Loucy (cell line): ENCODE measurements around the gene CAMK1D.

Source experiments
- H2AFZ ChIP-seq: fragments of 200-600 bp; sonication (generic); 2 replicates; pipeline ENCODE4 v1.6.0; 2016; ENCODE audit warnings: antibody characterized with exemption, mild to moderate bottlenecking, low read length, moderate library complexity
- H3F3A ChIP-seq: fragments of 200-600 bp; 2 replicates; pipeline ENCODE4 v1.6.0; 2016; ENCODE audit warnings: antibody characterized with exemption, low read depth, mild to moderate bottlenecking
- H3K27me3 ChIP-seq: fragments of 200-600 bp; sonication (generic); 2 replicates; pipeline ENCODE4 v1.6.1; 2014; ENCODE audit warnings: low read length, mild to moderate bottlenecking; ENCODE audit not compliant: insufficient read depth, poor library complexity, severe bottlenecking
- H3K36me3 ChIP-seq: fragments of 200-600 bp; sonication (generic); 2 replicates; pipeline ENCODE4 v1.6.1; 2016; ENCODE audit warnings: low read length; ENCODE audit not compliant: insufficient read depth
- H3K4me1 ChIP-seq: fragments of 200-600 bp; sonication (generic); 2 replicates; pipeline ENCODE4 v1.5.1; 2014; ENCODE audit warnings: low read length, mild to moderate bottlenecking; ENCODE audit not compliant: insufficient read depth, poor library complexity, severe bottlenecking
- H3K4me2 ChIP-seq: fragments of 200-600 bp; sonication (generic); 2 replicates; pipeline ENCODE4 v1.6.0; 2014; ENCODE audit warnings: antibody characterized with exemption, low read length, low read depth, mild to moderate bottlenecking; ENCODE audit not compliant: poor library complexity, severe bottlenecking
- H3K4me3 ChIP-seq: fragments of 200-600 bp; sonication (generic); 2 replicates; pipeline ENCODE4 v1.5.1; 2014; ENCODE audit warnings: low read length, mild to moderate bottlenecking, mixed read lengths; ENCODE audit not compliant: poor library complexity, severe bottlenecking
- H3K79me2 ChIP-seq: fragments of 200-600 bp; sonication (generic); 2 replicates; pipeline ENCODE4 v1.6.1; 2014; ENCODE audit warnings: low read length; ENCODE audit not compliant: insufficient read depth
- H3K9ac ChIP-seq: fragments of 200-600 bp; sonication (generic); 2 replicates; pipeline ENCODE4 v1.6.0; 2014; ENCODE audit warnings: mild to moderate bottlenecking, low read depth, low read length, moderate library complexity; ENCODE audit not compliant: poor library complexity, severe bottlenecking
- H3K9me2 ChIP-seq: fragments of 200-600 bp; sonication (generic); replicated peaks from 2 replicates; pipeline ENCODE4 v1.6.1; 2016; ENCODE audit warnings: low read depth, low read length, mixed read lengths
- H3K9me3 ChIP-seq: fragments of 200-600 bp; sonication (generic); 2 replicates; pipeline ENCODE4 v1.6.1; 2014; ENCODE audit warnings: mild to moderate bottlenecking, antibody characterized with exemption, low read length, low read depth; ENCODE audit not compliant: insufficient read depth
- H4K20me1 ChIP-seq: fragments of 200-600 bp; sonication (generic); 2 replicates; pipeline ENCODE4 v1.6.0; 2014; ENCODE audit warnings: antibody characterized with exemption, low read length, mild to moderate bottlenecking; ENCODE audit not compliant: insufficient read depth, poor library complexity, severe bottlenecking
- CTCF ChIP-seq: fragments of 200-600 bp; sonication (generic); conservative IDR thresholded peaks from 2 replicates; pipeline ENCODE4 v1.5.1; 2014; ENCODE audit warnings: mild to moderate bottlenecking, antibody characterized with exemption, low read length
- EZH2phosphoT487 ChIP-seq: fragments of 200-600 bp; IDR thresholded peaks from 2 replicates; pipeline ENCODE4 v1.6.1; 2018; ENCODE audit warnings: antibody characterized with exemption, mild to moderate bottlenecking, moderate library complexity, borderline replicate concordance

The CAMK1D gene

GRCh38 chr10:12670004-12670403 is 320.7 kb downstream of the CAMK1D start:
- Histone ChIP-seq H2AFZ (no peak overlapping the region), H4K20me1 (no peaks in the 10 kb centered on the region), H3K4me3 (no peak overlapping the region), H3K4me1 (no peaks in the 10 kb centered on the region), H3K9me3 (no peaks in the 10 kb centered on the region), H3K9me2 (no peaks in the 10 kb centered on the region), H3K79me2 (no peaks in the 10 kb centered on the region), H3K4me2 (no peak overlapping the region), H3K27me3 (no peaks in the 10 kb centered on the region), H3F3A (no peaks in the 10 kb centered on the region), H3K9ac (no peak overlapping the region), H3K36me3 (no peaks in the 10 kb centered on the region)
- TF ChIP-seq CTCF = no peak
- no peak for TF ChIP-seq EZH2phosphoT487

DNA sequence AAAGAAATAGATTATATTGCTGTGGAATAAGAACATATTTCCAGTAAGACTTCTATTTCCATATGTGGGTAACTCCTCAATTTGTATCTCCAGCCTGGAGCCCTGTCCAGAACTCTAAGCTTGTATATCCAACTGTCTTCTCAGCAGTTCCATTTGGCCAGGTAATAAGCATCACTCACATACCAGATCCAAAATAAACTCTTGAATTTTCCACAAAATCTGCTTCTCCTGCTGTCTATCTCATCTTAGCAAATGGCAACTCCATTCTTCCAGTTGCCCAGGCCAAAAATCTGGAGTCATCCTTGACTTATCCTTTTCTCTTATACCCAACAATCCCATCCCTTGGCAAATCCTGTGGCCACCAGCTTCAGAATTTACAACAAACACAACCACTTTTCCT is 325.8 kb downstream of the CAMK1D start:
- Histone ChIP-seq H3K27me3 (no peaks in the 10 kb centered on the region), H3K36me3 (no peaks in the 10 kb centered on the region), H3K9me2 (no peaks in the 10 kb centered on the region), H4K20me1 (no peaks in the 10 kb centered on the region), H2AFZ (no peak overlapping the region), H3K4me3 (no peak overlapping the region), H3K79me2 (no peaks in the 10 kb centered on the region), H3K9me3 (no peaks in the 10 kb centered on the region), H3F3A (no peaks in the 10 kb centered on the region), H3K4me2 (no peak overlapping the region), H3K9ac (no peak overlapping the region), H3K4me1 (no peaks in the 10 kb centered on the region)
- TF ChIP-seq EZH2phosphoT487 (no peak), CTCF (no peak)

GRCh38 chr10:12679636-12680035 is 330.3 kb downstream of the CAMK1D start:
- Histone ChIP-seq H3K27me3 (no peaks in the 10 kb centered on the region), H3K4me3 (no peak overlapping the region), H2AFZ (no peak overlapping the region), H3K4me2 (no peak overlapping the region), H3K9ac (no peak overlapping the region), H4K20me1 (no peaks in the 10 kb centered on the region), H3K4me1 (no peaks in the 10 kb centered on the region), H3K79me2 (no peaks in the 10 kb centered on the region), H3K9me3 (no peaks in the 10 kb centered on the region), H3K36me3 (no peaks in the 10 kb centered on the region), H3K9me2 (no peaks in the 10 kb centered on the region), H3F3A (no peaks in the 10 kb centered on the region)
- no peak for TF ChIP-seq CTCF
- no peak for TF ChIP-seq EZH2phosphoT487
